ENCODE data around the gene CST4. TPM values are rescaled to one million over a fixed set of nuclear protein-coding genes. Genes with fewer than 3 reads are reported as not detected.
"Not testable (repeated sequence)": the region's sequence is repeated elsewhere in the genome, so short reads cannot be mapped to it uniquely, and the experiment has no call there.

Gene CST4
- total and polyA plus RNA-seq, 10 donors: not detected

- no peak overlapping the region for H3K4me3 ChIP-seq
- intact Hi-C loops (cut with DNase I; ENCODE audit: low total_unique reads): no loop called here
- TF ChIP-seq POLR2A (IDR thresholded peaks at IDR 0.05) (no peak), POLR2AphosphoS5 (IDR thresholded peaks at IDR 0.05) (no peak), CTCF (IDR thresholded peaks at IDR 0.05 in 8 of 11, conservative IDR thresholded peaks at IDR 0.05 in 3 of 11) (no peak)
- H3K4me1 ChIP-seq: peaks cover 0 to 3% (median 0%) of the 10 kb centered on the region in 6 donors
- DNase-seq: no peak
- no peaks in the 10 kb centered on the region for H3K9me3 ChIP-seq
- 68 to 82% (median 73%) methylated on average over 3 of the region's 3 CpGs; no CpG with 5 or more reads in 1 of the 5 donors for WGBS, 5 donors
- H3K27ac ChIP-seq: no peak overlapping the region
- peaks cover 0 to 10% (median 0%) of the 10 kb centered on the region in 7 donors for H3K27me3 ChIP-seq (replicated peaks in 1 of 7)
- no peaks in the 10 kb centered on the region for H3K36me3 ChIP-seq
Measured at GRCh38 chr20:23687986-23688385, 852 bp downstream of the CST4 start.

- TF ChIP-seq POLR2A (IDR thresholded peaks at IDR 0.05) (no peak), POLR2AphosphoS5 (IDR thresholded peaks at IDR 0.05) (no peak), CTCF (IDR thresholded peaks at IDR 0.05 in 8 of 11, conservative IDR thresholded peaks at IDR 0.05 in 3 of 11) (no peak)
- intact Hi-C loops (cut with DNase I; ENCODE audit: low total_unique reads): no loop called here
- Histone ChIP-seq H3K4me3 (no peak overlapping the region), H3K27ac (no peak overlapping the region), H3K4me1 (no peaks in the 10 kb centered on the region), H3K27me3 (replicated peaks in 1 of 7) (peaks cover 0 to 10% (median 0%) of the 10 kb centered on the region in 7 donors), H3K9me3 (no peaks in the 10 kb centered on the region), H3K36me3 (no peaks in the 10 kb centered on the region)
- DNase-seq: no peak
- 78 to 89% (median 80%) methylated on average over 2 to 4 of the region's 4 CpGs for WGBS, 5 donors
Measured at GRCh38 chr20:23686046-23686750, 2.6 kb downstream of the CST4 start.

GRCh38 chr20:23685529-23685896 is 3.3 kb downstream of the CST4 start:
- H3K4me1 ChIP-seq; H3K9me3 ChIP-seq; H3K27me3 ChIP-seq (replicated peaks in 1 of 7); H3K36me3 ChIP-seq; DNase-seq; intact Hi-C loops (cut with DNase I; ENCODE audit: low total_unique reads); H3K27ac ChIP-seq; H3K4me3 ChIP-seq: not testable (repeated sequence)
- WGBS, 5 donors: 73 to 92% (median 79%) methylated on average over 3 to 4 of the region's 4 CpGs

GRCh38 chr20:23684261-23684660 is 4.6 kb downstream of the CST4 start:
- Histone ChIP-seq H3K4me1 (no peaks in the 10 kb centered on the region), H3K9me3 (no peaks in the 10 kb centered on the region), H3K36me3 (no peaks in the 10 kb centered on the region), H3K27me3 (replicated peaks in 1 of 7) (peaks cover 0 to 10% (median 0%) of the 10 kb centered on the region in 7 donors), H3K4me3 (no peak overlapping the region), H3K27ac (no peak overlapping the region)
- WGBS, 5 donors: 79 to 92% (median 85%) methylated on average over 6 of the region's 6 CpGs
- DNase-seq: no peak
- TF ChIP-seq POLR2A (IDR thresholded peaks at IDR 0.05): no peak
- no peak for TF ChIP-seq POLR2AphosphoS5 (IDR thresholded peaks at IDR 0.05)
- intact Hi-C loops (cut with DNase I; ENCODE audit: low total_unique reads): no loop called here

GRCh38 chr20:23683807-23684206 is 5.0 kb downstream of the CST4 start:
- Histone ChIP-seq H3K27ac (no peak overlapping the region), H3K4me3 (no peak overlapping the region), H3K36me3 (no peaks in the 10 kb centered on the region), H3K27me3 (replicated peaks in 1 of 7) (peaks cover 0 to 13% (median 0%) of the 10 kb centered on the region in 7 donors), H3K9me3 (no peaks in the 10 kb centered on the region), H3K4me1 (no peaks in the 10 kb centered on the region)
- DNase-seq: no peak
- 79 to 98% (median 93%) methylated on average over 2 of the region's 2 CpGs for WGBS, 5 donors
- intact Hi-C loops (cut with DNase I; ENCODE audit: low total_unique reads): no loop called here
- TF ChIP-seq POLR2AphosphoS5 (IDR thresholded peaks at IDR 0.05) (no peak), CTCF (IDR thresholded peaks at IDR 0.05 in 8 of 11, conservative IDR thresholded peaks at IDR 0.05 in 3 of 11) (no peak), POLR2A (IDR thresholded peaks at IDR 0.05) (no peak)
